C4-2B (cell line): ENCODE results near the gene RNU5B-1.

Experiments
- ZFX ChIP-seq: fragments of 450-650 bp; IDR thresholded peaks from 2 replicates; pipeline ENCODE4 v1.6.1; 2017
- TF ChIP-seq, protein P1 (sequence below): fragments of 450-650 bp; conservative IDR thresholded peaks from 2 replicates; pipeline ENCODE4 v1.5.1; 2017; ENCODE audit warnings: mild to moderate bottlenecking

DNA sequence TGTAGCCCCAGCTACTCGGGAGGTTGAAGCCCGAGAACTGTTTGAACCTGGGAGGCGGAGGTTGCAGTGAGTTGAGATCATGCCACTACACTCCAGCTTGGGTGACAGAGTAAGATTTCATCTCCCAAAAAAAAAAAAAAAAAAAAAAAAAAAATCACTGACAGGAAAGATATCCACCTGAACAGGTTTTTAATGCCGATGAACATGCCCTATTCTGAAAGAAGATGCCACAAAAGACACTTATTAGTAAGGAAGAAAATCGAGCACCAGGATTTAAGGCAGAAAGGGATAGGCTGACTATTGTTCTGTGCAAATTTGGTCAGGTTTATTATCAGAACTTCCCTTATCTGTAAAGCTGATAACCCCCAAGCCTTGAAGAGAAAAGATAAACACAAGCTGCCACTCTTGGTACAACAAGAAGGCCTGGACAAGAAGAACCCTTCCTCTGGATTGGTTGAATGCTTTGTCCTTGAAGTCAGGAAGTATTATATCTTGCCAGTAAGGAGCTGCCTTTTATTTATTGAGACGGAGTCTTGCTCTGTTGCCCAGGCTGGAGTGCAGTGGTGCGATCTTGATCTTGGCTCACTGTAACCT is 15.1 kb upstream of the RNU5B-1 start:
- TF ChIP-seq, protein P1, sequence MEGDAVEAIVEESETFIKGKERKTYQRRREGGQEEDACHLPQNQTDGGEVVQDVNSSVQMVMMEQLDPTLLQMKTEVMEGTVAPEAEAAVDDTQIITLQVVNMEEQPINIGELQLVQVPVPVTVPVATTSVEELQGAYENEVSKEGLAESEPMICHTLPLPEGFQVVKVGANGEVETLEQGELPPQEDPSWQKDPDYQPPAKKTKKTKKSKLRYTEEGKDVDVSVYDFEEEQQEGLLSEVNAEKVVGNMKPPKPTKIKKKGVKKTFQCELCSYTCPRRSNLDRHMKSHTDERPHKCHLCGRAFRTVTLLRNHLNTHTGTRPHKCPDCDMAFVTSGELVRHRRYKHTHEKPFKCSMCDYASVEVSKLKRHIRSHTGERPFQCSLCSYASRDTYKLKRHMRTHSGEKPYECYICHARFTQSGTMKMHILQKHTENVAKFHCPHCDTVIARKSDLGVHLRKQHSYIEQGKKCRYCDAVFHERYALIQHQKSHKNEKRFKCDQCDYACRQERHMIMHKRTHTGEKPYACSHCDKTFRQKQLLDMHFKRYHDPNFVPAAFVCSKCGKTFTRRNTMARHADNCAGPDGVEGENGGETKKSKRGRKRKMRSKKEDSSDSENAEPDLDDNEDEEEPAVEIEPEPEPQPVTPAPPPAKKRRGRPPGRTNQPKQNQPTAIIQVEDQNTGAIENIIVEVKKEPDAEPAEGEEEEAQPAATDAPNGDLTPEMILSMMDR, result no peak
- TF ChIP-seq ZFX, result no peak
